ENCODE results near the gene FARSA. TPM values are rescaled to one million over a fixed set of nuclear protein-coding genes. Genes with fewer than 3 reads are reported as not detected.
"Not testable (repeated sequence)": the region's sequence is repeated elsewhere in the genome, so short reads cannot be mapped to it uniquely, and the experiment has no call there.

Gene FARSA
- total and polyA plus RNA-seq, 9 donors, result 32.5 to 48.8 (median 44.4) TPM

GRCh38 chr19:12922959-12923358 is 10.6 kb downstream of the FARSA start:
- no peak overlapping the region for H3K4me3 ChIP-seq (ENCODE audit: low read length)
- no peak overlapping the region for H3K27ac ChIP-seq (ENCODE audit: low read length)
- peaks cover 51% of the 10 kb centered on the region for H3K36me3 ChIP-seq (ENCODE audit: control insufficient read depth, insufficient read depth, low read length)
- H3K27me3 ChIP-seq (ENCODE audit: control insufficient read depth, insufficient read depth, low read length), result no peaks in the 10 kb centered on the region
- WGBS (ENCODE audit: insufficient coverage), result 93% methylated on average over 3 of the region's 4 CpGs
- DNase-seq, result no peak
- H3K4me1 ChIP-seq (ENCODE audit: control insufficient read depth, insufficient read depth, low read length), result peaks cover 4% of the 10 kb centered on the region
- H3K9me3 ChIP-seq (replicated peaks; ENCODE audit: control insufficient read depth, low read depth, low read length), result no peaks in the 10 kb centered on the region

GRCh38 chr19:12921047-12921446 is 12.5 kb downstream of the FARSA start:
- Histone ChIP-seq H3K4me1 (ENCODE audit: control insufficient read depth, insufficient read depth, low read length) (peaks cover 4% of the 10 kb centered on the region), H3K27me3 (ENCODE audit: control insufficient read depth, insufficient read depth, low read length) (no peaks in the 10 kb centered on the region), H3K27ac (ENCODE audit: low read length) (no peak overlapping the region), H3K9me3 (replicated peaks; ENCODE audit: control insufficient read depth, low read depth, low read length) (no peaks in the 10 kb centered on the region), H3K36me3 (ENCODE audit: control insufficient read depth, insufficient read depth, low read length) (peaks cover 36% of the 10 kb centered on the region), H3K4me3 (ENCODE audit: low read length) (no peak overlapping the region)
- 67% methylated on average over 2 of the region's 3 CpGs for WGBS (ENCODE audit: insufficient coverage)
- no peak for DNase-seq

- Histone ChIP-seq H3K4me3 (ENCODE audit: low read length) (no peak overlapping the region), H3K9me3 (replicated peaks; ENCODE audit: control insufficient read depth, low read depth, low read length) (no peaks in the 10 kb centered on the region), H3K27ac (ENCODE audit: low read length) (no peak overlapping the region), H3K36me3 (ENCODE audit: control insufficient read depth, insufficient read depth, low read length) (peaks cover 10% of the 10 kb centered on the region), H3K4me1 (ENCODE audit: control insufficient read depth, insufficient read depth, low read length) (peaks cover 15% of the 10 kb centered on the region), H3K27me3 (ENCODE audit: control insufficient read depth, insufficient read depth, low read length) (no peaks in the 10 kb centered on the region)
- DNase-seq, result no peak
- 92% methylated on average over 11 of the region's 14 CpGs for WGBS (ENCODE audit: insufficient coverage)
Measured at GRCh38 chr19:12918253-12918652, 15.3 kb downstream of the FARSA start.

GRCh38 chr19:12915860-12916259 is 17.7 kb downstream of the FARSA start:
- not testable (repeated sequence) for H3K27me3 ChIP-seq (ENCODE audit: control insufficient read depth, insufficient read depth, low read length); H3K4me3 ChIP-seq (ENCODE audit: low read length); H3K27ac ChIP-seq (ENCODE audit: low read length); DNase-seq; H3K9me3 ChIP-seq (replicated peaks; ENCODE audit: control insufficient read depth, low read depth, low read length); H3K36me3 ChIP-seq (ENCODE audit: control insufficient read depth, insufficient read depth, low read length)
- H3K4me1 ChIP-seq (ENCODE audit: control insufficient read depth, insufficient read depth, low read length), result peaks cover 35% of the 10 kb centered on the region
- WGBS (ENCODE audit: insufficient coverage), result no CpG with 5 or more reads among the region's 4 CpGs

GRCh38 chr19:12913851-12914690 is 19.4 kb downstream of the FARSA start:
- no peak overlapping the region for H3K4me3 ChIP-seq (ENCODE audit: low read length)
- DNase-seq, result peak; percentile 64
- no peaks in the 10 kb centered on the region for H3K36me3 ChIP-seq (ENCODE audit: control insufficient read depth, insufficient read depth, low read length)
- peaks cover 35% of the 10 kb centered on the region for H3K4me1 ChIP-seq (ENCODE audit: control insufficient read depth, insufficient read depth, low read length)
- peak overlapping the region; percentile 93 for H3K27ac ChIP-seq (ENCODE audit: low read length)
- H3K27me3 ChIP-seq (ENCODE audit: control insufficient read depth, insufficient read depth, low read length), result no peaks in the 10 kb centered on the region
- H3K9me3 ChIP-seq (replicated peaks; ENCODE audit: control insufficient read depth, low read depth, low read length), result no peaks in the 10 kb centered on the region
- WGBS (ENCODE audit: insufficient coverage), result 33% methylated on average over 3 of the region's 12 CpGs

GRCh38 chr19:12913011-12913561 is 20.4 kb downstream of the FARSA start:
- no peaks in the 10 kb centered on the region for H3K36me3 ChIP-seq (ENCODE audit: control insufficient read depth, insufficient read depth, low read length)
- peak; percentile 90 for DNase-seq
- peak overlapping the region; percentile 93 for H3K27ac ChIP-seq (ENCODE audit: low read length)
- peak overlapping the region; percentile 11 for H3K4me3 ChIP-seq (ENCODE audit: low read length)
- no peaks in the 10 kb centered on the region for H3K9me3 ChIP-seq (replicated peaks; ENCODE audit: control insufficient read depth, low read depth, low read length)
- no peaks in the 10 kb centered on the region for H3K27me3 ChIP-seq (ENCODE audit: control insufficient read depth, insufficient read depth, low read length)
- peaks cover 31% of the 10 kb centered on the region for H3K4me1 ChIP-seq (ENCODE audit: control insufficient read depth, insufficient read depth, low read length)
- WGBS (ENCODE audit: insufficient coverage), result 7% methylated on average over 14 of the region's 22 CpGs

GRCh38 chr19:12912571-12912970 is 20.9 kb downstream of the FARSA start:
- DNase-seq, result peak; percentile 69
- H3K27ac ChIP-seq (ENCODE audit: low read length), result peak overlapping the region; percentile 93
- no peak overlapping the region for H3K4me3 ChIP-seq (ENCODE audit: low read length)
- peaks cover 31% of the 10 kb centered on the region for H3K4me1 ChIP-seq (ENCODE audit: control insufficient read depth, insufficient read depth, low read length)
- H3K36me3 ChIP-seq (ENCODE audit: control insufficient read depth, insufficient read depth, low read length), result no peaks in the 10 kb centered on the region
- H3K9me3 ChIP-seq (replicated peaks; ENCODE audit: control insufficient read depth, low read depth, low read length), result no peaks in the 10 kb centered on the region
- H3K27me3 ChIP-seq (ENCODE audit: control insufficient read depth, insufficient read depth, low read length), result no peaks in the 10 kb centered on the region
- 32% methylated on average over 3 of the region's 4 CpGs for WGBS (ENCODE audit: insufficient coverage)

GRCh38 chr19:12907166-12907565 is 26.3 kb downstream of the FARSA start:
- WGBS (ENCODE audit: insufficient coverage), result 65% methylated on average over 6 of the region's 9 CpGs
- Histone ChIP-seq H3K36me3 (ENCODE audit: control insufficient read depth, insufficient read depth, low read length) (peaks cover 2% of the 10 kb centered on the region), H3K27me3 (ENCODE audit: control insufficient read depth, insufficient read depth, low read length) (no peaks in the 10 kb centered on the region), H3K9me3 (replicated peaks; ENCODE audit: control insufficient read depth, low read depth, low read length) (no peaks in the 10 kb centered on the region), H3K4me1 (ENCODE audit: control insufficient read depth, insufficient read depth, low read length) (peaks cover 9% of the 10 kb centered on the region), H3K4me3 (ENCODE audit: low read length) (no peak overlapping the region), H3K27ac (ENCODE audit: low read length) (no peak overlapping the region)
- DNase-seq, result no peak

GRCh38 chr19:12899891-12900518 is 33.5 kb downstream of the FARSA start:
- H3K4me3 ChIP-seq (ENCODE audit: low read length), result no peak overlapping the region
- H3K27ac ChIP-seq (ENCODE audit: low read length), result no peak overlapping the region
- H3K9me3 ChIP-seq (replicated peaks; ENCODE audit: control insufficient read depth, low read depth, low read length), result no peaks in the 10 kb centered on the region
- peaks cover 14% of the 10 kb centered on the region for H3K4me1 ChIP-seq (ENCODE audit: control insufficient read depth, insufficient read depth, low read length)
- 82% methylated on average over 9 of the region's 10 CpGs for WGBS (ENCODE audit: insufficient coverage)
- H3K36me3 ChIP-seq (ENCODE audit: control insufficient read depth, insufficient read depth, low read length), result peaks cover 30% of the 10 kb centered on the region
- no peaks in the 10 kb centered on the region for H3K27me3 ChIP-seq (ENCODE audit: control insufficient read depth, insufficient read depth, low read length)
- no peak for DNase-seq

- peaks cover 53% of the 10 kb centered on the region for H3K36me3 ChIP-seq (ENCODE audit: control insufficient read depth, insufficient read depth, low read length)
Measured at GRCh38 chr19:12896460-12896859, 37.1 kb downstream of the FARSA start.

More at GRCh38 chr19:12896460-12896859, 37.1 kb downstream of the FARSA start:
- no peak overlapping the region for H3K4me3 ChIP-seq (ENCODE audit: low read length)
- no peak for DNase-seq
- peaks cover 21% of the 10 kb centered on the region for H3K4me1 ChIP-seq (ENCODE audit: control insufficient read depth, insufficient read depth, low read length)
- H3K27ac ChIP-seq (ENCODE audit: low read length), result peak overlapping the region; percentile 64
- H3K27me3 ChIP-seq (ENCODE audit: control insufficient read depth, insufficient read depth, low read length), result no peaks in the 10 kb centered on the region
- WGBS (ENCODE audit: insufficient coverage), result 93% methylated on average over 16 of the region's 17 CpGs
- no peaks in the 10 kb centered on the region for H3K9me3 ChIP-seq (replicated peaks; ENCODE audit: control insufficient read depth, low read depth, low read length)
